Stimulated activated naive CD4-positive, alpha-beta T cell (primary cell): Measurements from ENCODE around the gene TPCN1.
A peak's percentile ranks its signal among the peaks of the same experiment; 100 is the strongest.

Experiments used
- DNase-seq, 6 experiments: peaks; one replicate each; lab custom pipeline; 2025; lab: John Stamatoyannopoulos, UW

The TPCN1 gene

DNA sequence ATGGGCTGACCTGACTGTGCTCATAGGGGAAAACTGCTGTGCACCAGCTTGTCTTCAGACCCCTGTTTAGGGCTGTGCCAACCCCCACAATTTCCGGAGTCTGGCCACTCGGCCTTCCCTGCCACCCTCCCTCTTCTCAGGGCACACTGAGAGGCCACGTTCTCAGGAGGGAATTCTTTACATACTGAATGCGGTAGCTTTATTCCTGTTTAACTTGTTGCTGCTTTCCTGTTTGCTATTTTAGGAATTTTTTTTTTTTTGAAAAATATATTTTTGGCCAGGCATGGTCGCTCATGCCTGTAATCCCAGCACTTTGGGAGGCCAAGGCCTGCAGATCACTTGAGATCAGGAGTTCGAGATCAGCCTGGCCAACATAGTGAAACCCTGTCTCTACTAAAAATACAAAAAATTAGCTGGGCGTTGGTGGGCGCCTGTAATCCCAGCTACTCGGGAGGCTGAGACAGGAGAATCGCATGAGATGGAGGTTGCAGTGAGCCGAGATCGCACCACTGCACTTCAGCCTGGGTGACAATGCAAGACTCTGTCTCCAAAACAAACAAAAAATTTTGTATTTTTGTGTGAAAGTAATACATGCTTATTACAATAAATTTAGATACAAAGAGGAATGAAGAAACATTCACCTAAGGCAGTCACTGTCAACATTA lies 39.5 kb downstream of the TPCN1 start:
- DNase-seq = no peak

DNA sequence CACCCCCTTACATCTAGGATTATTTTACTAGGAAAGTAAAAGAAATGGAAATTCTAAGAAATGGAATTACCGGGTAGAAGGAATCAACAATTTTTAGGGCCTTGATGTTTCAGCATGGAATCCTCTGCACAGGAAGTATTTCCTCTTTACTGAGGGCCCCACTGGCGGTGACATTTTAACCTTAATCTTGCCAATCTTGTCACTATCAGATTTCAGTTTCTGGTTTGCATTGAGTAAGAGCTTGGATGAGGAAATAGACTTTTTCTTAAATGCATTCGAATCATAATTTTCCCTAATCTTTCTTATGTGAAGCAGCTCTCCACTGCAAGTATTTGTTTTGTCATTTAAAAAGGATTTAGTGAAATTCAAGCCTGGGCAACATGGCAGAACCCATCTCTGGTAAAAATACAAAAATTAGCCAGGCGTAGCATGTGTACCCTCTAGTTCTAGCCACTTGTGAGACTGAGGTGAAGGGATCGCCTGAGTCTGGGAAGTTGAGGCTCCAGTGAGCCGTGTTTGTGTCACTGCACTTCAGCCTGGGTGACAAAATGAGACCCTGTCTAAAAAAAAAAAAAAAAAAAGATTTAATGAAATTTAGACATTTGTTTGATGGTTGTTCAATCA lies 40.7 kb downstream of the TPCN1 start:
- DNase-seq = peak in 3 of 6 experiments; percentile 41 to 61 (median 42)

DNA sequence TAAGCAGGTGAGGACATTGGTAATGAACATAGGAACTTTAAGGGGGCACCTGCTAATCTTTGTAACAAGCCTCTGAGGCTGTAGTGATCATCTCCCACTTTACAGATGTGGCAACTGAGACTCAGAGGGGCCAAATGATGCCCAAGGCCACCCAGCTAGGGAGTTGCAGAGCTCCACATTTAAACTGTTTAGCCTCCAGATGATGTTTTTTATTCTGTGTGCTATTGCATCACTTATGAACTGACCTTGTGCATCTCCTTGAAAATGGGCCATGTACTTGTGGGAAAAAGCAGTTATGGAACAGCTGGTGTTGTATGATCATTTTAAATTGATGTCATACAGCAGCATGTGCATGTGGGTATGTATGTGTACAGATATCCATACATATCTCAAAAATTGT lies 41.4 kb downstream of the TPCN1 start:
- no peak for DNase-seq

DNA sequence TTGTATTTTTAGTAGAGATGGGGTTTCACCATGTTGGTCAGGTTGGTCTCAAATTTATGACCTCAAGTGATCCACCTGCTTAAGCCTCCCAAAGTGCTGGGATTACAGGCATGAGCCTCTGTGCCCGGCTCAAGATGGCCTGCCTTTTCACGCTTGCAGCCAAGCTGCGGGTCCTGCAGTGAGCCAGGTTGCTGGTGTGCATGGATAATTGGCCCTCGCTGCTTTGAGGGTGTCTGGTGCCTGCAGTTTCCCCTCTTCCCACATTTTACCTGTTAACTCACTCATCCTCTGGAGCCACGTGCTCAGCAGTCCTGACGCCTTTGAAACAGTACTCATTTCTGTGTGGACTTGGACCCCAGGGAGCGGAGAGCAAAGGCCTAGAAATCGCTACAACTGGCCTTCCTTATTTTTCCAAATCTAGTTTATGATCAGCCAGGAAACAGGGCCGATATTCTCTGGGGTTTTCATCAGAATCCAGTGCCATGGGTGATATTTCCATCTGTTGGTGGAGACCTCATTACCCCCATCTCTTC lies 42.2 kb downstream of the TPCN1 start:
- DNase-seq = no peak

DNA sequence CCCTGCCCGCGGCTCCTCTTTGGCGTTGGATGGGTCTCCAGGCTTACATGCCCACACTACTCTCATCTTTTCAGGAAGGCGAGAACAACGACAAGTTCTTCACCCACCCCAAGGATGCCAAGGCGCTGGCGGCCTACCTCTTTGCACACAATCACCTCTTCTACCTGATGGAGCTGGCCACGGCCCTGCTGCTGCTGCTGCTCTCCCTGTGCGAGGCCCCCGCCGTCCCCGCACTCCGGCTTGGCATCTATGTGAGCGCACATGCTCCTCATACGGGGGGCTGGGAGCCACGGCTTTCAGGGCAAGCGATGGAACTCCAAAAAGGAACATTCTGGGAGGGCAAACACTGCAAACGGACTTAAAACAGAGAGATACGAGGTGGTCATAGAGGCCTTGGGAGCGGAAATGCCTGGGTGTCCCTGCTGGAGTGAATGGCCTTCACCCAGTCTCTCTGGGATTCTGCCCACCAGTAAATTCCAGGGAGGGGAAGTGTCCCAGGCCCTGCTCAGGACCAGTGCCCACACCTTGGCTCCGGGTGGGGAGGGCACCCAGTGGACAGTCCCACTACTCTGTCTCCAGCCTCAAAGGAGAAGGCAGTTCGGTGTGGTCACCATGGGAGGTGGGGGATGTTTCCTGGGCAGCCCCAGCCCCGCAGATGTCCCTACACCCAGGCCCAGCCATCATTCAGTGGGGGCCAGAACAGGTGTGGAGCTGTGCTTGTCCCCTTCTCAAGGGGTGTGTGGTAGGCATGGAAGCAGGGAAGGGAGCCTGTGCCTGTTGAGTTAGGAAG lies 45.0 kb downstream of the TPCN1 start:
- no peak for DNase-seq

DNA sequence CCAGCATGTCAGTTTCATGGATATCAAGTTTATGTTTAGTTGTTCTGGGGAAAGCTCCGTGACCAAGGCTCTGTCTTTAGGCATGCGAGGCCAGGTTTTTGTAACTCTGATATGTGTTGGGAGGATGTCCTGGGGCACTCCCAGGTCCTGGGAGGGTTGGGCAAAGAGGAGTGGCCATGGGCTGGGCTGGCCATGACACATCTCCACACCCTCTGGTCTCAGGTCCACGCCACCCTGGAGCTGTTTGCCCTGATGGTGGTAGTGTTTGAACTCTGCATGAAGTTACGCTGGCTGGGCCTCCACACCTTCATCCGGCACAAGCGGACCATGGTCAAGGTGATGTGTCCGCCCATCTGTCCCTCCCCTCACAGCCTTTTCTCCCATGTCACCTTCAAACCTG lies 46.4 kb downstream of the TPCN1 start:
- no peak for DNase-seq

DNA sequence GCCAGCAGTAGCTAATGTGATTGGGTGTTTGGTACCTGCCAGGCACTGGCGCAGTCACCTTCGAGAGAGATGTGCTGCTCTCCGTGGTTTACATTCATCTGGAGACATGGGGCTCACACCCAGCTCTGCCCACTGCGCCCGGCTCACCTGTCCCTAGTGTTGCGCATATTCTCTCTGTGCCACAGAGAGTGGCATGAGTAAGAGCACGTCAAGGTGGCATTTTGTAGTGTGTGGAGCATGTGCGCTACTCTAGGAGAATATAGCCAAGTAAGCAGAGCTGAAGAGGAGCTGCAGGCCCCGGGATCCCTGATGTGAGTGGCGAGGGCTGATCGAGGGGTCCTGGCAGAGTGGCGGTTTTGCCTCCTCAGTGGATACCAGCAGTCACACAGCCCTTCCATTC lies 46.9 kb downstream of the TPCN1 start:
- DNase-seq = no peak

DNA sequence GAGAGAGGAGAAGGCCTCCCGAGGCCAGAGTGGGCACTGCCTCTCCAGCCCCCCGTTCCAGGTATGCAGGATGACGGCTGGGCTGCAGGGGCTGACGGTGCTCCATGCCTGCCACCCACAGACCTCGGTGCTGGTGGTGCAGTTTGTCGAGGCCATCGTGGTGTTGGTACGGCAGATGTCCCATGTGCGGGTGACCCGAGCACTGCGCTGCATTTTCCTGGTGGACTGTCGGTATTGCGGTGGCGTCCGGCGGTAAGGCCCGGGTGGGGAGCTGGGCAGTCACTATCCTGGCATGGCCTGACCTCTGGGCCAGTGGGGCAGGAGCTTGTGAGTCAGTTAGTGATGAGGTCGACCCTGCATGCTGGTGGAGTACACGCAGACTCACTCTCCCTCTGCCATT lies 47.4 kb downstream of the TPCN1 start:
- no peak for DNase-seq

DNA sequence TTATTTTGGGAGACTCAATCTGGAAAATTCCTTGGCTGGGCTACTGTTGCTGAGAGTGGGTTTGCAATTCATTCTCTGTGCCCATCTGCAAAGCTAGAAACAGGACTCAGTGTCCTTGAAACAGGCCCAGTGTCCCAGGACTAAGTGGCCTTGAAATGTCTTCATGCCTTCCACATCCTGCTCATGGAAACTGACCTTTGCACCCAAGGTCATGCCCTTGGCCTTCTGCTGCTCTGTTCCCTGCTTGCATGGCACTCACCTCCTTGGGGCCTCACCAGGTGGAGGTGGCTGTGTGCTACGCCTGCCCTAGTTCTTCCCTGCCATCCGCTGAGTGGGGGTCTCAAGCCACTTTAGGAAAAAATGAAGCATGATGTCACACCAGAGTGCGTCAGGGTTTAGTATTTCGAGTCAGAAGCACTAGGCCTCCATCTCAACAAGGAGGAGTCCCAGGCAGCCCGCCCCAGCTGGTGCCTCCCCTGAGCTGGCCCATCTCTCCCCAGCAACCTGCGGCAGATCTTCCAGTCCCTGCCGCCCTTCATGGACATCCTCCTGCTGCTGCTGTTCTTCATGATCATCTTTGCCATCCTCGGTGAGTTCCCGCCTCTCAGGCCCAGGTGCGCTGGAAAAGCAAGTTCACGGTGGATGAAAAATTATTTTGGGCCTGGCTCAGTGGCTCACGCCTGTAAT lies 48.1 kb downstream of the TPCN1 start:
- DNase-seq = no peak

DNA sequence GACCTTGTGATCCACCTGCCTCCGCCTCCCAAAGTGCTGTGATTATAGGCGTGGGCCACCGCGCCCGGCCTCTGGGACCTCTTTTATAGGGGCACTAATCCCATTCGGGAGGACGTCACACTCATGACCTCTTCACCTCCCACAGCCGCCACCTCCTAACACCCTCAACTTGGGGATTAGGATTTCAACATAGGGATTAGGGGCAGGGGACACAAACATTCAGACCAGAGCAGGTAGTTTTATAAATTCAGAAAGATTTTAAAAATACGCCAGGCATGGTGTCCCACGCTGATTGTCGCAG lies 49.4 kb downstream of the TPCN1 start:
- DNase-seq = no peak

DNA sequence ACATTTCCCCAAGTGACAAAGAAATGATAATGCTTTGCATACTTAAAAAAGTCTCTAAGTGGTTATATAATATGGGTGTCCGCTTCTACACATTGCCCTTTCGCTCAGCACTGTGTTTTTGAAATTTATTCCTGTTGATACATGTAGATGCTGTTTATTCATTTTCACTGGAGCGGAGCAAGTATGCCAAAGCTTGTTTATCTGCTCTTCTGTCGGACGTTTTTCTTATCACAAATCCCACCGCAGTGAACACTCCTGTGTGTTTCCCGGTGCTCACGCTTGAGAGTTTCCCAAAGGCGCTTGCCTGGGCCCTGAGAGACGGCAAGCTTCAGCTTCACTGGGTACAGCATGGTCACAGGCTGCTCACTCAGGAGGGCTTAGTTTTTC lies 50.2 kb downstream of the TPCN1 start:
- DNase-seq = no peak

DNA sequence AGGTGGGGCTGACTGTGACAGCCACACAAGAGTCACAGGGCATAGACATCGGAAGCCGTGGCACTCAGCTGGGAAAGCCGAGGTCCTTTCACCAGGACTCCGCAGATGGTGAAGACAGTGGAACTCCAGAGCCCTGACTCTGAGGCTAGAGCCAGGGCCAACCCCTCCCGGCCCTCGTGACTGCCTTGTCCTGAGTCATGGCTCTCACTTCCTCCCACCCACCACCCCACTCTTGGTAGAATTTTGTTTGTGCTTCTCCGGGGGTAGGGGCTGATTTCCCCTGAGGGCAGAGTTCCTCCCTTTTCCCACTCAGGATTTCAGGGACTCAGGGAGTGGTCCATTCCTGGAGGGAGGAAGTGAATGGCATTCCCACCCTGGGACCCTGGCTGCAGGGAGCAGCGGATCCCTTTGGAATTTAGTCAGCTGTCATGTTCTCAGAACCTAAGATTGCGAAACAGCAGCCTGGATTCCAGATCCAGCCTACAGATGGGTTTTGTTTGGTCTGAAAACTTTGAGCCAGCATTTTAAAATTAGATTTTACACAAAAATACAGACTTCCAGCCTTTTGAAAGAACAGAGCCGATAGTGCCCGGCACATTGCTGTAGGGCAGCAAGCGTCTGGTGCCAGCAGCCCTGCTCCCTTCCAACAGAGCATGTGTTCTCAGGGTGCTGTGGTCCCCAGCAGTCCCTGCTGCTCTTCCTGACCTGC lies 50.7 kb downstream of the TPCN1 start:
- no peak for DNase-seq

DNA sequence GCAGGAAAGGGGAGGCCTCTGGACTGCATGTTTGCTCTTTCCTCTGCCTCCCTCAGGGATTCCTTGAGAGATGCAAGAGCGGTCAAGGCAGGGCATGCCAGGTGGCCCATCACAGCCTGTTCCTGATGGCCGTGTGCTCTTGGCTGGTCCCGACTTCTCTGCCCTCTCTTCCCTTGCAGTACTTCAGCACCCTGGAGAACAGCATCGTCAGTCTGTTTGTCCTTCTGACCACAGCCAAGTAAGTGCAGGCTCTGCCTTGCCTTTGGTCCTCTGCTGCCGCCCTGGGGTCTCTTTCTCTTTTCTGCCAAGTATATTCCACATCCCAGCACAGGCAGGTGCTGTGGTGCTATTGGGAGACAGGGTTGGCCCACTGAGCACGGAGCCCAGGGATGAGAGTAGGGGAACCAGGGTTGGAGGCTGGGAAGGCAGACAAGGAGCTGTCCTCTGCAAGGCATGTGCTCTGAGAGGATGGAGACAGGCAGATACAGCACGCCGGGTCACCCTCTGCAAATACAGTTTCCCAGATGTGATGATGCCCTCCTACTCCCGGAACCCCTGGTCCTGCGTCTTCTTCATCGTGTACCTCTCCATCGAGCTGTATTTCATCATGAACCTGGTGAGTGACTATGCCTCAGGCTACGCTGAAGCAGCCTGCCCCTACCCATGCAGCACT lies 51.9 kb downstream of the TPCN1 start:
- no peak for DNase-seq

DNA sequence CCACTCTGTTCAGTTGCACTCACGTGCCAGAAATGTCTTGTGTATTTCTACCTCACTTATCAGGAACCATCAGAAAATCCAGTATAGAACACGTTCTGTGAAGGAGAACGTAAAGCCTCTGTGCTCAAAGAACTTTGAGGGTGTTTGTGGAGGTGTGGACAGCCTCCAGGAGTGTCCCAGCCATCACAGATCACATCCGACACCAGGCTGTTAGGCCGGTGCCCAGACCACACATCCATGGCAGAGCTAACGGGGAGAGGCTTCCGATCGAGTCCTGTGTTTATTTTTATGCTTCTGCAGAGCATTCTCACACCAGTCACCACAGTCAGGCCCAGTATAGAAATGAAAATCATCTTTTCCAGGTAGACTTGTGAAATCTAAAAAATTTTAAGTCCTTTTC lies 53.6 kb downstream of the TPCN1 start:
- DNase-seq = no peak

DNA sequence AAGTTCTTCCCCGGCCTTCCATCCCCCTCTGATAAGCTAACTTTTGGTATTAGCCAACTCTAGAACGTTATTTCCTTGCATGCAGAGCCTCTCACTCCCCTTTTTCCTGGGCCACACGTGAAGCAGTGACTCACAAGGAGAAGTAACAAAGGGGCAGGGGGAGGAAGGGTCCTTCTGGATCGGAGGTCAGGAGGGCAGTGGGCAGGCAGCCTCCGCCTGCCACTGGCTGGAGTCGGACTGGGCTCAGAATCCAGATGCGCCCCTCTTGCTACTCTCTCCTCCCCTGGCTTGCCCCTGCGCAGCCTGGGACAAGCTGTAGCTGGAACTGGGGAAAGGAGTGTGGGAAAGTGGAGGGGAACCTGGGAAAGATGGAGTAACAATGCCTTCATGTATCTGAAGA lies 55.0 kb downstream of the TPCN1 start:
- DNase-seq = no peak

DNA sequence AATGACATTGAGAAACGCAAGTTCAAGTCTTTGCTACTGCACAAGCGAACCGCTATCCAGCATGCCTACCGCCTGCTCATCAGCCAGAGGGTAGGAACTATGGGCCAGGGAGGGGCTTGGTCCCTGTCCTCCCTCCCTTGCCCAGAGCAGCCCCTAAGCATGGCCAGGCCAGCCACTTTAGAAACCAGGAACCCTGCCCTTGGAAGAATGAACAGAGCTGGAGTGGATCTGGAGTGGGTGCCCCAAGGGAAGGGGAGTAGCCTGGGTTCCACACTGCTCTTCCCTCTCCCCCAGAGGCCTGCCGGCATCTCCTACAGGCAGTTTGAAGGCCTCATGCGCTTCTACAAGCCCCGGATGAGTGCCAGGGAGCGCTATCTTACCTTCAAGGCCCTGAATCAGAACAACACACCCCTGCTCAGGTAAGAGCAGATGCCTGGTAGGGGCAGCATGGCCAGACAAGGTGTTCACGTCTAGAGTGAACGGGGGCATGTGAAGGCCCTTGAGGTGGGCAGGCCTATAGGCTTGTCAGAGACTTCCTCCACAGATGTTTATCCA lies 55.8 kb downstream of the TPCN1 start:
- no peak for DNase-seq

DNA sequence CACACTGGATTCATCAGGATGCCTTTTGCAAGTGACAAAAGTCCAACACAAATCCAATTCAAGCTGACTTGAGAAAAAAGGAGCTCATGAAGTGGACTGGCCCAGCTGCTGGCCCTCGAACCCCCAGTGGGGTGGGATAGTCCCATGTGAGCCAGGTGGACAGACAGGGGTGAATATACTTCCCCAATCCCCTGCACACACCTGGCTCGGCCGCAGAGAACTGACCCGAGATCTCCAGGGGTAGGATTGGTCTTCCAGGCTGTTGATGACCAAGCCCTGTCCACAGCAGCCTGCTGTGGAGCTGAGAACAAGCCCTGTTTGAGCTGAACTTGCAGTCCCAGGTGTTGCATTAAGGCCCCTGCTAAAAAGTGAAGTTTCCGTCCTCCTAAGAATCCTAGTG lies 56.2 kb downstream of the TPCN1 start:
- DNase-seq = no peak

DNA sequence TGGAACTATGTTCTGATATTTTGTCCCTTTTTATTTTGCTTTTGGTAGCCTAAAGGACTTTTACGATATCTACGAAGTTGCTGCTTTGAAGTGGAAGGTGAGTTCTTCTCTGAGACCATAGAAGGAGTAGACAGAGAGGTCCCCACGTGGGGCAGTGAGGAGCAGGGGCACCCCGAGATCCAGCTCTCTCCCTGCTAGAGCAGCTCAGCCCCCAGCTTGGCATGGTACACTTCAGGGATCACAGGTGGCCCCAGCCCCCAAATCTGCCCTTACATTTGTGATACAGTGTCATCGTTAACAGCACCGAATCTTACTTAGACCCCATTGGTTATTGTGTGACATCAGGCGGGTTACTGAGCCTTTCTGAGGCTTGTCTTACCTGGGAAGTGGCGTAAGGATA lies 56.9 kb downstream of the TPCN1 start:
- DNase-seq = no peak

DNA sequence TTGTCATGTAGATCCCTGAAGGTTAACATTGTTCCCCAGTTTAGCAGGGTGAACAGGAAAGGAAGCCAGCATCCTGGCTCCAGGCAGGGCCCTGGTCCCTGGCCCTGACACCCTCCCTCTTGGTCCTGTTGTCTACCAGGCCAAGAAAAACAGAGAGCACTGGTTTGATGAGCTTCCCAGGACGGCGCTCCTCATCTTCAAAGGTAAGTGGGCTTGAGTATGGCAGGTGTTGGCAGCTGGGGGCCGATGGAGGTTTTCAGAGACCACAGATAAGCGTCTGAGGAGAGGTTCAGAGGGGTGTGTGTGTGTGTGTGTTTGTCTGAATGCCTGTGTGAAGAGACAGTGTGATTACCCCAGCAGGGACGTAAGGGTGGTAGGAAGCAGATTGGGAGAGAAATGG lies 57.4 kb downstream of the TPCN1 start:
- DNase-seq = no peak

DNA sequence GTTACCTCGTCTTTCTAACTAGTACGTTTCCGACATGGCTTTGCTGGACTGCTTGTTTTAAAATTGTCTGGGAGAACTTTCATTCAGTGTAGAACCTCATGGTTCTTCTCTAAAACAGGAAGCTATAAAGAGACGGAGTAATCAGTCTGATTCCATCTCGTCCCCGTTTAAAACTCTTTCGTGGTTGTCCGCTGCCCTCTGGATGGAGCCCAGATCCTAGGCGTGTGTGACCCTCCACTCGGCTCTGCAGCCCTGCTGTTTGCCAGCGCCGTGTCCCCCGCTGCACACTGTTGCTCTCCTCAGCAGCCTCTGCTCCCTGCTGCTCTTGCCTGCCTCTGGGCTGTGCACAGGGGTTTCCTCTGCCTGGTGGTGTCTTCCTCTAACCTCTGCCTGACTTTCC lies 63.5 kb downstream of the TPCN1 start:
- DNase-seq = no peak
